Activated CD4-positive, alpha-beta T cell treated with anti-CD3 and anti-CD28 coated beads, Interleukin-2, amount 50 U/mL, for 4 hours (primary cell): ENCODE results near the gene PXT1.

ENCODE experiments used
- DNase-seq, 2 experiments: peaks; one replicate each; pipeline ENCODE4 v3.0.0-alpha.2; 2020

The PXT1 gene

GRCh38 chr6:36343109-36343680, 99.5 kb downstream of the PXT1 start:
- no peak for DNase-seq

- peak; percentile 73 to 74 for DNase-seq
These were observed 101.8 kb downstream of the PXT1 start for GRCh38 chr6:36340618-36341454.
